SU-DHL-6 (cell line): ENCODE results near the gene ARMC9.

Experiments
- CTCF ChIP-seq: fragments of 200-600 bp; sonication (generic); IDR thresholded peaks from one replicate; pipeline ENCODE4 v1.5.1; 2017; ENCODE audit warnings: antibody characterized with exemption, mild to moderate bottlenecking, low read length, moderate library complexity; ENCODE audit not compliant: insufficient read depth, poor library complexity, severe bottlenecking
- EZH2phosphoT487 ChIP-seq: fragments of 200-600 bp; sonication (generic), shearing (Covaris generic); conservative IDR thresholded peaks from 2 replicates; pipeline ENCODE4 v1.6.1; 2018; ENCODE audit warnings: mild to moderate bottlenecking, antibody characterized with exemption, low read length, moderate library complexity, mixed read lengths

- TF ChIP-seq EZH2phosphoT487 (no peak), CTCF (no peak)
Observed at GRCh38 chr2:231211486-231211885, 13.1 kb downstream of the ARMC9 start.
